Neural progenitor cell (in vitro differentiated cells): ENCODE data around the gene PITPNM3.

ENCODE experiments used
- CTCF ChIP-seq: fragments of 200-600 bp; sonication (generic); IDR thresholded peaks from 2 replicates; pipeline ENCODE4 v1.5.1; 2017; ENCODE audit warnings: antibody characterized with exemption, mild to moderate bottlenecking
- EZH2 ChIP-seq: fragments of 200-600 bp; sonication (generic); IDR thresholded peaks from 2 replicates; pipeline ENCODE4 v1.6.1; 2017; ENCODE audit warnings: antibody characterized with exemption, mild to moderate bottlenecking, moderate library complexity

- TF ChIP-seq CTCF, result no peak
- TF ChIP-seq EZH2, result no peak
These were observed 21.4 kb downstream of the PITPNM3 start for GRCh38 chr17:6534846-6535514.
